GM12875 (cell line): ENCODE measurements around the gene TPSG1.

Source experiments
- H3K4me3 ChIP-seq: one replicate; pipeline ENCODE4 v1.5.1; 2011; ENCODE audit warnings: low read depth, low read length, control low read depth
- CTCF ChIP-seq: IDR thresholded peaks from 2 replicates; pipeline ENCODE4 v1.5.1; 2011; ENCODE audit warnings: low read depth, mild to moderate bottlenecking, control low read depth, inconsistent platforms, low read length, moderate library complexity, borderline replicate concordance; ENCODE audit not compliant: insufficient read depth

Gene TPSG1

GRCh38 chr16:1181404-1182315 lies 43.4 kb downstream of the TPSG1 start:
- no peak overlapping the region for H3K4me3 ChIP-seq
- no peak for TF ChIP-seq CTCF

GRCh38 chr16:1180549-1181403 lies 44.3 kb downstream of the TPSG1 start:
- no peak for TF ChIP-seq CTCF
- H3K4me3 ChIP-seq = no peak overlapping the region

- no peak overlapping the region for H3K4me3 ChIP-seq
- no peak for TF ChIP-seq CTCF
Observed at GRCh38 chr16:1178295-1178910, 46.7 kb downstream of the TPSG1 start.

- no peak overlapping the region for H3K4me3 ChIP-seq
- TF ChIP-seq CTCF = no peak
Observed at GRCh38 chr16:1177750-1178149, 47.3 kb downstream of the TPSG1 start.

- TF ChIP-seq CTCF = no peak
- H3K4me3 ChIP-seq = no peak overlapping the region
Observed at GRCh38 chr16:1177053-1177452, 48.0 kb downstream of the TPSG1 start.

GRCh38 chr16:1176280-1176897 lies 48.7 kb downstream of the TPSG1 start:
- no peak overlapping the region for H3K4me3 ChIP-seq
- TF ChIP-seq CTCF = no peak
